Adrenal gland (tissue), 12 donors: Measurements from ENCODE around the gene CILP2. TPM values are rescaled to one million over a fixed set of nuclear protein-coding genes. Genes with fewer than 3 reads are reported as not detected.

Source experiments
- DNase-seq, 7 donors: peaks; one replicate each; pipeline ENCODE4 v3.0.0-alpha.2; 2019 to 2020
- H3K27ac ChIP-seq, 5 donors: fragments of 200-600 bp; sonication (generic) in 4 of 5; 1 replicate in 3 of 5; 2 replicates in 2 of 5; pipeline versions ENCODE4 v1.5.1 to v1.8.0; 2016 to 2020; ENCODE audit warnings: mild to moderate bottlenecking in 1 of 5
- H3K27me3 ChIP-seq: fragments of 200-600 bp; 2 replicates; pipeline ENCODE4 v1.8.0; 2021
- H3K36me3 ChIP-seq, 2 donors: fragments of 200-600 bp; replicated peaks in 1 of 2; 1 replicate in 1 of 2; 2 replicates in 1 of 2; pipeline versions ENCODE4 v1.5.1 to v1.8.0; 2018 to 2022
- H3K4me1 ChIP-seq, 2 donors: fragments of 200-600 bp; replicated peaks in 1 of 2; 1 replicate in 1 of 2; 2 replicates in 1 of 2; pipeline versions ENCODE4 v1.5.1 to v1.8.0; 2018 to 2021
- H3K4me3 ChIP-seq, 4 donors: fragments of 200-600 bp; sonication (generic) in 3 of 4; one replicate each; pipeline ENCODE4 v1.5.1; 2016 to 2018
- H3K9me3 ChIP-seq, 3 donors: fragments of 200-600 bp; sonication (generic) in 1 of 3; replicated peaks in 1 of 3; 1 replicate in 2 of 3; 2 replicates in 1 of 3; pipeline versions ENCODE4 v1.5.1 to v1.8.0; 2016 to 2021
- POLR2A ChIP-seq, 2 donors: fragments of 450-650 bp; IDR thresholded peaks; one replicate each; pipeline ENCODE4 v1.6.1; 2017; ENCODE audit warnings: antibody characterized with exemption in 2 of 2, mild to moderate bottlenecking in 2 of 2, moderate library complexity in 1 of 2
- WGBS, 4 donors: extraction: QIAGEN DNeasy Blood & Tissue Kit in 2 of 4; methylation state at CpG; one replicate each; pipeline versions ENCODE4 v1.1.5 to v1.1.7; 2013 to 2017; 5-methylcytosine and 5-hydroxymethylcytosine counted together
- intact Hi-C, 2 donors: fragments of 100-400 bp; cut with DNase I; formaldehyde crosslinking; loops; one replicate each; pipeline versions ENCODE4 v1.14.1 to v1.15.0; 2022 to 2023
- polyA plus RNA-seq, 3 donors: library from polyadenylated mRNA; stranded (reverse); fragments of 200-250 nt in 2 of 3; fragments of 350-450 nt in 1 of 3; fragmentation: Illumina TruSeq in 1 of 3; extraction: RNeasy Lipid Tissue Mini Kit (QIAGEN cat#74804) in 1 of 3; gene quantifications; one replicate each; pipeline ENCODE4 v1.2.3, GENCODE V29; 2013 to 2014
- total RNA-seq, 9 donors: library from RNA; depleted of rRNA in 4 of 9; stranded (reverse); fragments of >200 nt in 4 of 9; fragments of 120-200 nt in 1 of 9; fragmentation: NEBNext Ultra II Directional in 1 of 9; extraction: Animal tissue kit (Norgen Biotek cat#: 25700) in 1 of 9; gene quantifications; one replicate each; pipeline versions ENCODE4 v1.1.0 to v1.2.4, GENCODE V29; 2013 to 2023
- TF ChIP-seq, protein P1 (sequence below), 6 experiments: fragments of 450-650 bp in 4 of 6; fragments of 200-600 bp in 2 of 6; sonication (generic) in 1 of 6; IDR thresholded peaks; 1 replicate in 5 of 6; 2 replicates in 1 of 6; pipeline versions ENCODE4 v1.5.1 to v1.8.0; 2016 to 2021; ENCODE audit warnings: antibody characterized with exemption in 6 of 6, mild to moderate bottlenecking in 2 of 6, moderate library complexity in 1 of 6
- donor health status: healthy with polysubstance abuse.
- donor health status: Bipolar disorder and iron deficiency.
- donor health status: DM: yes; HTN: yes; CAD: no.
- donor health status: DM: no; HTN: no; CAD: no.
- donor health status: DM: no; HTN: no; CAD: no.
- donor health status: DM: yes; HTN: yes; CAD: no.

CILP2 gene
- total and polyA plus RNA-seq, 12 donors: 0.13 to 0.43 (median 0.23) TPM; not detected in 8

DNA sequence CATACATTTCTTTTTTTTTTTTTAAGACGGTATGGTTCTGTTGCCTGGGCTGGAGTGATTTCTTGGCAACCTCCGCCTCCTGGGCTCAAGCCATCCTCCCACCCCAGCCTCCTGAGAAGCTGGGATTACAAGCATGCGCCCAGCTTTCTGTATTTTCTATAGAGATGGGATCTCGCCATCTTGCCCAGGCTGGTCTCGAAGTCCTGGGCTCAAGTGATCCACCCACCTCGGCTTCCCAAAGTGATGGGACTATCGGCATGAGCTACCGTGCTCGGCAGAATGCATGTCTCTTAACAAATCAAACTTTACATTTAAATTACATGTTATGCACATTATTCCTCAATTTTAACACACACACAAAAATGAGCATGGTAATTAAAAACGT, 20.8 kb upstream of the CILP2 start:
- no peaks in the 10 kb centered on the region for H3K36me3 ChIP-seq
- intact Hi-C loops: no loop called here
- H3K27me3 ChIP-seq: no peaks in the 10 kb centered on the region
- H3K4me1 ChIP-seq: peaks cover 8 to 21% of the 10 kb centered on the region in 2 donors
- H3K9me3 ChIP-seq: no peaks in the 10 kb centered on the region
- no peak overlapping the region for H3K27ac ChIP-seq
- DNase-seq: no peak
- H3K4me3 ChIP-seq: peak overlapping the region in 1 of 4 donors; percentile 74
- 81 to 93% (median 86%) methylated on average over 10 of the region's 10 CpGs for WGBS, 4 donors
- no peak for TF ChIP-seq POLR2A (IDR thresholded peaks at IDR 0.05)
- TF ChIP-seq, protein P1, sequence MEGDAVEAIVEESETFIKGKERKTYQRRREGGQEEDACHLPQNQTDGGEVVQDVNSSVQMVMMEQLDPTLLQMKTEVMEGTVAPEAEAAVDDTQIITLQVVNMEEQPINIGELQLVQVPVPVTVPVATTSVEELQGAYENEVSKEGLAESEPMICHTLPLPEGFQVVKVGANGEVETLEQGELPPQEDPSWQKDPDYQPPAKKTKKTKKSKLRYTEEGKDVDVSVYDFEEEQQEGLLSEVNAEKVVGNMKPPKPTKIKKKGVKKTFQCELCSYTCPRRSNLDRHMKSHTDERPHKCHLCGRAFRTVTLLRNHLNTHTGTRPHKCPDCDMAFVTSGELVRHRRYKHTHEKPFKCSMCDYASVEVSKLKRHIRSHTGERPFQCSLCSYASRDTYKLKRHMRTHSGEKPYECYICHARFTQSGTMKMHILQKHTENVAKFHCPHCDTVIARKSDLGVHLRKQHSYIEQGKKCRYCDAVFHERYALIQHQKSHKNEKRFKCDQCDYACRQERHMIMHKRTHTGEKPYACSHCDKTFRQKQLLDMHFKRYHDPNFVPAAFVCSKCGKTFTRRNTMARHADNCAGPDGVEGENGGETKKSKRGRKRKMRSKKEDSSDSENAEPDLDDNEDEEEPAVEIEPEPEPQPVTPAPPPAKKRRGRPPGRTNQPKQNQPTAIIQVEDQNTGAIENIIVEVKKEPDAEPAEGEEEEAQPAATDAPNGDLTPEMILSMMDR (IDR thresholded peaks at IDR 0.05): no peak

- H3K4me1 ChIP-seq: peaks cover 8 to 17% of the 10 kb centered on the region in 2 donors
- H3K9me3 ChIP-seq: no peaks in the 10 kb centered on the region
- intact Hi-C loops: no loop called here
Measured at GRCh38 chr19:19520989-19521388, 17.1 kb upstream of the CILP2 start.

GRCh38 chr19:19523177-19523576, 14.9 kb upstream of the CILP2 start:
- 89 to 99% (median 93%) methylated on average over 3 of the region's 3 CpGs for WGBS, 4 donors
- H3K4me3 ChIP-seq: no peak overlapping the region
- peaks cover 0 to under 1% of the 10 kb centered on the region in 2 donors for H3K4me1 ChIP-seq
- no peaks in the 10 kb centered on the region for H3K9me3 ChIP-seq
- DNase-seq: no peak
- TF ChIP-seq POLR2A (IDR thresholded peaks at IDR 0.05): no peak
- TF ChIP-seq, protein P1 (IDR thresholded peaks at IDR 0.05): no peak
- H3K27me3 ChIP-seq: no peaks in the 10 kb centered on the region
- H3K36me3 ChIP-seq: peaks cover 0 to 16% of the 10 kb centered on the region in 2 donors
- intact Hi-C loops: no loop called here
- H3K27ac ChIP-seq: no peak overlapping the region

More at GRCh38 chr19:19520989-19521388, 17.1 kb upstream of the CILP2 start:
- 83 to 87% (median 85%) methylated on average over 6 of the region's 6 CpGs for WGBS, 4 donors
- H3K36me3 ChIP-seq: no peaks in the 10 kb centered on the region
- no peaks in the 10 kb centered on the region for H3K27me3 ChIP-seq
- H3K4me3 ChIP-seq: no peak overlapping the region
- TF ChIP-seq, protein P1 (IDR thresholded peaks at IDR 0.05): no peak
- TF ChIP-seq POLR2A (IDR thresholded peaks at IDR 0.05): no peak
- DNase-seq: no peak
- no peak overlapping the region for H3K27ac ChIP-seq

DNA sequence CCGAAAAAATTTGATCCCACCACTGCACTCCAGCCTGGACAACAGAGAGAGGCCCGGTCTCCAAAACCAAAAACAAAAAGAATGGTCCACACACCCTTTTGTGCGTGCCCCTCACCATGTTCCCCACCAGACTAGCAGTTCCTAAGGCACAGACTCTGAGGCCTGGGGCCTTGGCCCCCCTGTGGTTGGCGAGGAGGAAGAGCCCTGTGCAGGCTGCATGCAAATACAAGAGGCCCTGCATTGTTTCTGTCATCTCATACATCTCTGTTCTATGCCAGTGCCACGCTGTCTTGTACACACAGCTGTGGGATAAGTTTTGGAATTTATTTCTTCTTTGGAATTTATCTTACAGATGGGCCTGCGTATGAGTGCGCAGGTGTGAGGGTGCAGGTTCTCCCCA, 14.0 kb upstream of the CILP2 start:
- H3K27ac ChIP-seq: no peak overlapping the region
- H3K9me3 ChIP-seq: no peaks in the 10 kb centered on the region
- H3K4me3 ChIP-seq: no peak overlapping the region
- TF ChIP-seq POLR2A (IDR thresholded peaks at IDR 0.05): no peak
- TF ChIP-seq, protein P1 (IDR thresholded peaks at IDR 0.05): no peak
- H3K27me3 ChIP-seq: no peaks in the 10 kb centered on the region
- 86 to 93% (median 88%) methylated on average over 7 of the region's 7 CpGs for WGBS, 4 donors
- no peak for DNase-seq
- intact Hi-C loops: no loop called here
- H3K4me1 ChIP-seq: no peaks in the 10 kb centered on the region
- peaks cover 0 to 17% of the 10 kb centered on the region in 2 donors for H3K36me3 ChIP-seq
